ENCODE results near the gene MMP24OS.

- TF ChIP-seq CTCF (IDR thresholded peaks at IDR 0.05; ENCODE audit: extremely low read depth in 1 of 2, insufficient read depth in 1 of 2, low read depth in 1 of 2, low read length in 2 of 2) (no peak), EZH2 (IDR thresholded peaks at IDR 0.05; ENCODE audit: borderline replicate concordance, low read depth, low read length, severe bottlenecking) (no peak), POLR2A (IDR thresholded peaks at IDR 0.05; ENCODE audit: low read depth, low read length) (no peak), JUN (IDR thresholded peaks at IDR 0.05; ENCODE audit: borderline replicate concordance, insufficient read depth, insufficient read length, low read depth) (no peak)
Measured at GRCh38 chr20:35235881-35236280, 42.0 kb downstream of the MMP24OS start.
